Superior temporal gyrus (tissue), 1 donor: ENCODE results near the gene RAB14.
"Not testable (repeated sequence)": the region's sequence is repeated elsewhere in the genome, so short reads cannot be mapped to it uniquely, and the experiment has no call there.

Source experiments
- DNase-seq: peaks from one replicate; pipeline ENCODE4 v3.0.0-alpha.2; 2016; ENCODE audit errors: extremely low spot score

Gene RAB14

GRCh38 chr9:121191235-121191634 is 10.4 kb downstream of the RAB14 start:
- DNase-seq: no peak

- no peak for DNase-seq
Measured at GRCh38 chr9:121189660-121190059, 12.0 kb downstream of the RAB14 start.

- DNase-seq: no peak
Measured at GRCh38 chr9:121189006-121189405, 12.7 kb downstream of the RAB14 start.

- DNase-seq: no peak
Measured at GRCh38 chr9:121187636-121188305, 13.9 kb downstream of the RAB14 start.

- DNase-seq: no peak
Measured at GRCh38 chr9:121185774-121186403, 15.8 kb downstream of the RAB14 start.

GRCh38 chr9:121185178-121185745 is 16.4 kb downstream of the RAB14 start:
- DNase-seq: no peak

GRCh38 chr9:121184463-121184862 is 17.2 kb downstream of the RAB14 start:
- no peak for DNase-seq

GRCh38 chr9:121183666-121184423 is 17.8 kb downstream of the RAB14 start:
- DNase-seq: no peak

GRCh38 chr9:121182989-121183388 is 18.7 kb downstream of the RAB14 start:
- no peak for DNase-seq

GRCh38 chr9:121182101-121182836 is 19.4 kb downstream of the RAB14 start:
- no peak for DNase-seq

- peak; percentile 53 for DNase-seq
Measured at GRCh38 chr9:121179930-121180681, 21.6 kb downstream of the RAB14 start.

- not testable (repeated sequence) for DNase-seq
Measured at GRCh38 chr9:121179373-121179721, 22.3 kb downstream of the RAB14 start.

- DNase-seq: no peak
Measured at GRCh38 chr9:121178676-121179372, 22.8 kb downstream of the RAB14 start.

GRCh38 chr9:121173501-121173900 is 28.2 kb downstream of the RAB14 start:
- no peak for DNase-seq

GRCh38 chr9:121172726-121173487 is 28.8 kb downstream of the RAB14 start:
- no peak for DNase-seq

GRCh38 chr9:121171236-121171635 is 30.4 kb downstream of the RAB14 start:
- no peak for DNase-seq

GRCh38 chr9:121169094-121169601 is 32.5 kb downstream of the RAB14 start:
- DNase-seq: no peak

GRCh38 chr9:121168052-121168451 is 33.6 kb downstream of the RAB14 start:
- DNase-seq: no peak

GRCh38 chr9:121160025-121160424 is 41.6 kb downstream of the RAB14 start:
- no peak for DNase-seq

- no peak for DNase-seq
Measured at GRCh38 chr9:121157939-121158338, 43.7 kb downstream of the RAB14 start.
